ENCODE data around the gene IQCK. TPM values are rescaled to one million over a fixed set of nuclear protein-coding genes. Genes with fewer than 3 reads are reported as not detected.

IQCK gene
- total RNA-seq, 2 donors from 2014 or later, result 13.1 to 13.2 TPM

- H3K27ac ChIP-seq, result no peak overlapping the region
- intact Hi-C loops (cut with DNase I), result no loop called here
- no peak overlapping the region for H3K9ac ChIP-seq (ENCODE audit: low read depth in 2 of 2, low read length in 2 of 2)
- H3K4me3 ChIP-seq, result no peak overlapping the region
- DNase-seq, result no peak
- TF ChIP-seq CTCF (IDR thresholded peaks at IDR 0.05), result no peak
- H3K36me3 ChIP-seq, result no peaks in the 10 kb centered on the region
- H3K9me3 ChIP-seq, result no peaks in the 10 kb centered on the region
- H3K27me3 ChIP-seq, result no peaks in the 10 kb centered on the region
- no peaks in the 10 kb centered on the region for H3K4me1 ChIP-seq
Observed at GRCh38 chr16:19868421-19868820, 150.3 kb downstream of the IQCK start.

- H3K36me3 ChIP-seq, result no peaks in the 10 kb centered on the region
- no peaks in the 10 kb centered on the region for H3K9me3 ChIP-seq
- intact Hi-C loops (cut with DNase I), result no loop called here
- no peaks in the 10 kb centered on the region for H3K27me3 ChIP-seq
- no peak overlapping the region for H3K27ac ChIP-seq
- H3K4me3 ChIP-seq, result no peak overlapping the region
- H3K9ac ChIP-seq (ENCODE audit: low read depth in 2 of 2, low read length in 2 of 2), result no peak overlapping the region
- H3K4me1 ChIP-seq, result no peaks in the 10 kb centered on the region
- no peak for TF ChIP-seq CTCF (IDR thresholded peaks at IDR 0.05)
- no peak for DNase-seq
Observed at GRCh38 chr16:19871721-19872120, 153.7 kb downstream of the IQCK start.

DNA sequence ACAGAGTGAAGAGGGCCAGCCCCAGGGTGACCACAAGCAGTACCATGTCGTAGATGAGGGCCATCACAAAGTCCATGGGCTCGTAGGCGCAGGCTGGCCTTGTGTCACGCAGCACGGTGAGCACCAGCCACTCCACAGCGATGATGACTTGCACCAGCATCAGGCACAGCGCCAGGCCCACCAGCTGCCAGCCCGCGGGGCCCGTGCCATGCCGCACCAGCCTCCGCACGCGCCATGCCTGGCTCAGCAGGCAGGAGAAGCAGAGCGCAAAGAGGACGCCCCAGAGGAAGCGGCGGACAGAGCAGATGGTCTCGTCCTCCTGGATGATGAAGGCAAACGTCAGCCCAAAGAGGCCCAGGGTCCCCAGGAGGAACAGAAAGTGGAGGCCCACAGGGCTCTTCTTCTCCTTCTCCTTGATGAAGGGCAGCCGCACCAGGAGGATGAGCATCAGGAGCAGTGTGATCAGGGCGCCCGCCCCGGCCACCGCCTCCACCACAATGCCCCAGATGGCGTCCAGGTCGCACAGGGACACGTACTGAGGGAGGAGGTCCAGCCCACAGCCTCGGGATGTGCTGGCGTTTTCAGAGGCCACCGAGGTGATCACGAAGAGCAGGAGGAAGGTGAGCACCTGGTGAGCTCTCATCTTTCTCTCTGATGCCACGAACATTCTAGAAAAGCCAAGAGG lies 154.2 kb downstream of the IQCK start:
- H3K4me3 ChIP-seq, result no peak overlapping the region
- intact Hi-C loops (cut with DNase I), result no loop called here
- DNase-seq, result no peak
- no peaks in the 10 kb centered on the region for H3K9me3 ChIP-seq
- no peaks in the 10 kb centered on the region for H3K4me1 ChIP-seq
- no peak for TF ChIP-seq CTCF (IDR thresholded peaks at IDR 0.05)
- H3K27me3 ChIP-seq, result no peaks in the 10 kb centered on the region
- H3K36me3 ChIP-seq, result no peaks in the 10 kb centered on the region
- no peak overlapping the region for H3K27ac ChIP-seq
- no peak overlapping the region for H3K9ac ChIP-seq (ENCODE audit: low read depth in 2 of 2, low read length in 2 of 2)

DNA sequence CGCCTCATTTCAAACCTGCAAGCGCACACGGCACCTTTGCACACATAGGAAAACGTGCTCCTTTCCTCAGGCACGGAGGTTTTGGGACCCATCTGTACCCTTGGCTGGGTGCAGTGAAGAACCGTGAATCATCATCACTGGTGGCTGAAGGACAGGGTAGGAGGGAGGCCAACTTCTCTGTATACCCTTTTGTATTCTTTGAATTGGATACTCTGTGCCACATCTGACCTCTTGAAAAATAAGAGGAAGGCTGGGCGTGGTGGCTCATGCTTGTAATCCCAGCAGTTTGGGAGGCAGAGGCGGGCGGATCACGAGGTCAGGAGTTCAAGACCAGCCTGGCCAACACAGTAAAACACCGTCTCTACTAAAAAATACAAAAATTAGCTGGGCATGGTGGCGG lies 154.9 kb downstream of the IQCK start:
- Histone ChIP-seq H3K4me1 (no peaks in the 10 kb centered on the region), H3K9me3 (no peaks in the 10 kb centered on the region), H3K36me3 (no peaks in the 10 kb centered on the region), H3K4me3 (no peak overlapping the region), H3K27ac (no peak overlapping the region), H3K27me3 (no peaks in the 10 kb centered on the region), H3K9ac (ENCODE audit: low read depth in 2 of 2, low read length in 2 of 2) (no peak overlapping the region)
- DNase-seq, result no peak
- TF ChIP-seq CTCF (IDR thresholded peaks at IDR 0.05), result no peak
- intact Hi-C loops (cut with DNase I), result no loop called here

DNA sequence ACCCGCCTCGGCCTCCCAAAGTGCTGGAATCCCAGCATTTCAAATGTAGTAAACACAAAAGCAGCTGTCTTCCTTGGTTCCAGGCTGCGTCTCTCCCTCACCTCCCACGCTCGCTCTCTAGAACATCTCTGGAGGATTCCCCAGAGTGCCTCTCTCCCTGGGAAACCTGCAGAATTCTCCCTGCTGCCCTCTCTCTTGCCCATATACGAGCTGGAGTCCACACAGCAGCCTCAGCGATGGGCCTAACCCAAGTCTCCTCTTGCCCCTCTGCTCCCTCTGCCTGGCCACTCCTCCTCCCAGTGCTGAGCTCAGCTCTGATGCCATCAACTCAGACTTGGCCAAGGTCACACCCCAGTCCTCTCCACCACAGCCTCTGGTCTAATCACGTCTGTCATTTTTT lies 156.0 kb downstream of the IQCK start:
- H3K4me3 ChIP-seq, result no peak overlapping the region
- intact Hi-C loops (cut with DNase I), result no loop called here
- no peaks in the 10 kb centered on the region for H3K36me3 ChIP-seq
- H3K4me1 ChIP-seq, result no peaks in the 10 kb centered on the region
- TF ChIP-seq CTCF (IDR thresholded peaks at IDR 0.05), result no peak
- no peak overlapping the region for H3K9ac ChIP-seq (ENCODE audit: low read depth in 2 of 2, low read length in 2 of 2)
- H3K27ac ChIP-seq, result no peak overlapping the region
- no peaks in the 10 kb centered on the region for H3K9me3 ChIP-seq
- H3K27me3 ChIP-seq, result no peaks in the 10 kb centered on the region
- no peak for DNase-seq
